ENCODE measurements around the gene RTF2. TPM values are rescaled to one million over a fixed set of nuclear protein-coding genes. Genes with fewer than 3 reads are reported as not detected.

RTF2 gene
- total RNA-seq, 4 donors from 2014 or later = 54.3 to 74.1 (median 65.2) TPM

- no peaks in the 10 kb centered on the region for H3K9me3 ChIP-seq
- no peak overlapping the region for H3K4me3 ChIP-seq
- TF ChIP-seq POLR2A (IDR thresholded peaks at IDR 0.05) = no peak
- no peak for TF ChIP-seq EP300 (IDR thresholded peaks at IDR 0.05)
- no peak for TF ChIP-seq CTCF (IDR thresholded peaks at IDR 0.05)
- H3K27me3 ChIP-seq = no peaks in the 10 kb centered on the region
- no peaks in the 10 kb centered on the region for H3K4me1 ChIP-seq
- 57 to 62% methylated on average over 4 of the region's 4 CpGs for WGBS, 2 donors
- no peak for DNase-seq (ENCODE audit: low spot score in 2 of 2)
- no peaks in the 10 kb centered on the region for H3K36me3 ChIP-seq
- no peak overlapping the region for H3K27ac ChIP-seq
Measured at GRCh38 chr20:56429941-56430340, 38.5 kb upstream of the RTF2 start.

GRCh38 chr20:56430461-56430860 is 38.0 kb upstream of the RTF2 start:
- Histone ChIP-seq H3K4me1 (no peaks in the 10 kb centered on the region), H3K27ac (no peak overlapping the region)

GRCh38 chr20:56430957-56431356 is 37.5 kb upstream of the RTF2 start:
- H3K4me3 ChIP-seq = no peak overlapping the region
- H3K36me3 ChIP-seq = no peaks in the 10 kb centered on the region
- H3K4me1 ChIP-seq = no peaks in the 10 kb centered on the region
- TF ChIP-seq POLR2A (IDR thresholded peaks at IDR 0.05) (no peak), EP300 (IDR thresholded peaks at IDR 0.05) (no peak), CTCF (IDR thresholded peaks at IDR 0.05) (no peak)
- no peak overlapping the region for H3K27ac ChIP-seq
- no peaks in the 10 kb centered on the region for H3K27me3 ChIP-seq
- DNase-seq (ENCODE audit: low spot score in 2 of 2) = no peak
- H3K9me3 ChIP-seq = no peaks in the 10 kb centered on the region
- WGBS, 2 donors = 50 to 59% methylated on average over 1 of the region's 1 CpG

More at GRCh38 chr20:56430461-56430860, 38.0 kb upstream of the RTF2 start:
- no peaks in the 10 kb centered on the region for H3K27me3 ChIP-seq
- no peaks in the 10 kb centered on the region for H3K36me3 ChIP-seq
- TF ChIP-seq EP300 (IDR thresholded peaks at IDR 0.05) (no peak), CTCF (IDR thresholded peaks at IDR 0.05) (no peak), POLR2A (IDR thresholded peaks at IDR 0.05) (no peak)
- no peaks in the 10 kb centered on the region for H3K9me3 ChIP-seq
- no peak for DNase-seq (ENCODE audit: low spot score in 2 of 2)
- WGBS, 2 donors = 64 to 71% methylated on average over 4 of the region's 4 CpGs
- no peak overlapping the region for H3K4me3 ChIP-seq

GRCh38 chr20:56431471-56431870 is 37.0 kb upstream of the RTF2 start:
- Histone ChIP-seq H3K27ac (no peak overlapping the region), H3K4me1 (no peaks in the 10 kb centered on the region)
- WGBS, 2 donors = 52 to 55% methylated on average over 3 of the region's 3 CpGs

More at GRCh38 chr20:56431471-56431870, 37.0 kb upstream of the RTF2 start:
- H3K4me3 ChIP-seq = no peak overlapping the region
- DNase-seq (ENCODE audit: low spot score in 2 of 2) = no peak
- TF ChIP-seq CTCF (IDR thresholded peaks at IDR 0.05) (no peak), EP300 (IDR thresholded peaks at IDR 0.05) (no peak), POLR2A (IDR thresholded peaks at IDR 0.05) (no peak)
- no peaks in the 10 kb centered on the region for H3K27me3 ChIP-seq
- H3K36me3 ChIP-seq = no peaks in the 10 kb centered on the region
- no peaks in the 10 kb centered on the region for H3K9me3 ChIP-seq

All from tibial nerve (tissue), 4 donors.